Naive thymus-derived CD8-positive, alpha-beta T cell (primary cell): ENCODE data around the gene CD44. TPM values are rescaled to one million over a fixed set of nuclear protein-coding genes. Genes with fewer than 3 reads are reported as not detected.
A peak's percentile ranks its signal among the peaks of the same experiment; 100 is the strongest.

ENCODE experiments used
- ATAC-seq, 2 donors: fragments of 150-1000 bp; cut with Tn5 transposase in 1 of 2; sonication (Bioruptor Pico), chemical (Tn5 transposase) in 1 of 2; 1 replicate in 1 of 2; 2 replicates in 1 of 2; pipeline ENCODE4 v1.10.0; 2021; ENCODE audit warnings: mild to moderate bottlenecking in 2 of 2, moderate library complexity in 2 of 2
- POLR2A ChIA-PET: fragments of 350-600 bp; sonication (Branson Sonifier 250); formaldehyde crosslinking; loops from one replicate; lab custom pipeline; 2021; ENCODE audit warnings: antibody characterized with exemption; lab: Charles Lee
- DNase-seq, 10 donors: peaks; one replicate each; pipeline versions ENCODE4 v3.0.0 to v3.0.0-alpha.2; 2020 to 2022
- H3K27ac Mint-ChIP-seq, 10 donors: one replicate each; pipeline ENCODE4 v1.8.0; 2020 to 2022; ENCODE audit warnings: mild to moderate bottlenecking in 10 of 10, mixed read lengths in 10 of 10, moderate library complexity in 4 of 10, inconsistent platforms in 1 of 10
- H3K27me3 Mint-ChIP-seq, 5 donors: one replicate each; pipeline ENCODE4 v1.8.0; 2021 to 2022; ENCODE audit warnings: mixed read lengths in 5 of 5
- H3K36me3 Mint-ChIP-seq, 3 donors: one replicate each; pipeline ENCODE4 v1.8.0; 2020 to 2022; ENCODE audit warnings: mixed read lengths in 3 of 3, mild to moderate bottlenecking in 2 of 3, inconsistent platforms in 1 of 3
- H3K4me1 Mint-ChIP-seq, 4 donors: one replicate each; pipeline ENCODE4 v1.8.0; 2021 to 2022; ENCODE audit warnings: mixed read lengths in 4 of 4
- H3K4me3 Mint-ChIP-seq, 10 donors: one replicate each; pipeline ENCODE4 v1.8.0; 2020 to 2022; ENCODE audit warnings: mild to moderate bottlenecking in 10 of 10, mixed read lengths in 10 of 10, moderate library complexity in 6 of 10, inconsistent platforms in 1 of 10
- H3K9me3 Mint-ChIP-seq, 9 donors: one replicate each; pipeline ENCODE4 v1.8.0; 2020 to 2022; ENCODE audit warnings: mixed read lengths in 9 of 9, mild to moderate bottlenecking in 3 of 9, inconsistent platforms in 1 of 9, moderate library complexity in 1 of 9
- polyA plus RNA-seq, 3 donors: library from polyadenylated mRNA; unstranded; fragments of 300-500 nt; fragmentation: Illumina TruSeq; gene quantifications; one replicate each; pipeline ENCODE4 v1.2.3, GENCODE V29; 2021
- total RNA-seq, 8 experiments: library from RNA in 2 of 8; stranded (reverse) in 2 of 8; gene quantifications; one replicate each; pipeline ENCODE4 v1.2.3 and lab custom pipeline; 2021 to 2026

CD44 gene
- total and polyA plus RNA-seq, 5 experiments from 2014 or later, result 291 to 703 (median 291) TPM

DNA sequence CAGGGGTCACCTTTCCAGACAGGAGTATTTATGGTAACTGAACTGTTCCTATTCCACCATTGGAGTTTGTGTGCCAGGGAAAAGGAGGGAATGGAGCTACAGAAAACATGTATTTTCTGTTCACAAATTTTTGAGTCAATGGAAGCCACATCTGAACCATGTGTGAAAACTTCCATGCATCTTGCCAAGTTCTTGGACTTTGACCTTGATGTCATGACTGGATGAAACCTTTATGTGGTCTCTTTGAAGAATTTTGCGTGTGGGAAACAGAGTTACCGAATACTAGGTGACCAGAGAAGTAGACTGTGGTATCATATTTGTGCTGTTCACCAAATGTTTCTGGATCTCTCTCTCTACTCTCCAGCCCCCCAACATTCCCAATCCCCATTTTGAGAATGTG, 104.8 kb downstream of the CD44 start:
- ATAC-seq (no peak), DNase-seq (no peak)
- POLR2A ChIA-PET, result interaction anchor here (0.6 to 6.4 kb wide), 7 partner anchors 9 to 82 kb away, joined by 3 to 46 read pairs (median 3); no protein-coding TSS in a partner anchor
- Mint-ChIP-seq H3K27ac (peak overlapping the region in 8 of 10 donors; percentile 34 to 93 (median 88)), H3K36me3 (peaks cover 0 to 7% (median 4%) of the 10 kb centered on the region in 3 donors), H3K27me3 (no peaks in the 10 kb centered on the region), H3K4me1 (peaks cover 37 to 88% (median 78%) of the 10 kb centered on the region in 4 donors), H3K4me3 (peak overlapping the region in 2 of 10 donors; percentile 13 to 70), H3K9me3 (peaks cover 0 to 14% (median 2%) of the 10 kb centered on the region in 9 donors)

DNA sequence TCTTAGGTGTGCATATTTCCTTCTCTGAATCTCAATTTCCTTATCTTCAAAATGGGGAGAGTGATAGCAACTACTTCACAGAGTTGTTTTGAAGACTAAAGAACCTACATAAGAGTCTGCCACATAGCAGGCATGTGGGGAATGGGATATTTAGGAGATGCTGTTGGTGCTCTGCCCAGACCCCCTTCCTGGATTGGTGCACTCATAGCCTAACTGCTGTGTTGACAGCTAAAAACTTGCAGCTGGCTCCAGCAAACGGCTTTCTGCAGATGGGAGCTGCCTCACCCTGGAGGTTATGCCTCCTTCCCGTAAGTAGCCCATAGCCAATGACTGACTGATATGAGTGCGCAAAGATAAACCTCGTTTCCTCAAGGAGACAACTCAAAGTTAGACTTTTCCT, 106.1 kb downstream of the CD44 start:
- Mint-ChIP-seq H3K9me3 (peaks cover 0 to 26% (median 11%) of the 10 kb centered on the region in 9 donors), H3K4me1 (peaks cover 33 to 85% (median 81%) of the 10 kb centered on the region in 4 donors), H3K27ac (peak overlapping the region; percentile 47 to 100 (median 88)), H3K4me3 (peak overlapping the region in 2 of 10 donors; percentile 7 to 13), H3K36me3 (peaks cover 0 to 15% (median 4%) of the 10 kb centered on the region in 3 donors), H3K27me3 (no peaks in the 10 kb centered on the region)
- POLR2A ChIA-PET, result interaction anchor here (1.3 to 6.4 kb wide), 2 partner anchors 10 to 17 kb away, joined by 6 to 46 read pairs; no protein-coding TSS in a partner anchor
- DNase-seq, result no peak
- ATAC-seq, result no peak

DNA sequence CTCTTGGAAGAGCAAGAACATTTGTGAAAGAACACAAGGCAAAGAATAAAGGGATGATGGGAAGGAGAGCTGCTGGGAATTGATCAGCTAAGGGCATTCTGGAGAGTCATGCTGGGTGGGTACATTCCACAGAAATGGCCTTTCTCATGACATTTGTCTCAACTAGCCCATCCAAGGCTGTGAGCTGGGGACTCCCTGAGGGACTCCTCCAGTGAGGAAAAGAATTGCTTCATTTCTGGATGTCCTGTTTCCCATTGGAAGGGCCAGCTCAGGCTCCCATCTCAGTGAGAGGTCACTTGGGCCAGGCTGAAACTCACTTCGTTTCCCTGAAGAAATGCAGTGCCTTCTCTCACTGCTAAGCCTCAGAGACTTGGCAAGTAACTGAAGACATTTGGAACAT, 106.8 kb downstream of the CD44 start:
- H3K4me3 Mint-ChIP-seq, result peak overlapping the region in 3 of 10 donors; percentile 39 to 62 (median 41)
- peaks cover 32 to 85% (median 78%) of the 10 kb centered on the region in 4 donors for H3K4me1 Mint-ChIP-seq
- peaks cover 0 to 28% (median 11%) of the 10 kb centered on the region in 9 donors for H3K9me3 Mint-ChIP-seq
- no peaks in the 10 kb centered on the region for H3K27me3 Mint-ChIP-seq
- DNase-seq (no peak), ATAC-seq (no peak)
- POLR2A ChIA-PET, result interaction anchor here (0.6 to 6.4 kb wide), 8 partner anchors 11 to 216 kb away, joined by 3 to 46 read pairs (median 6); partner anchors contain the start of gene CD44
- peak overlapping the region; percentile 91 to 100 (median 98) for H3K27ac Mint-ChIP-seq
- H3K36me3 Mint-ChIP-seq, result peaks cover 0 to 15% (median 4%) of the 10 kb centered on the region in 3 donors

GRCh38 chr11:35246745-35247144, 107.8 kb downstream of the CD44 start:
- Mint-ChIP-seq H3K27ac (peak overlapping the region; percentile 91 to 100 (median 98)), H3K4me3 (peak overlapping the region in 8 of 10 donors; percentile 22 to 75 (median 61)), H3K27me3 (no peaks in the 10 kb centered on the region), H3K9me3 (peaks cover 0 to 28% (median 11%) of the 10 kb centered on the region in 9 donors), H3K4me1 (peaks cover 27 to 79% (median 74%) of the 10 kb centered on the region in 4 donors), H3K36me3 (peaks cover 0 to 15% (median 4%) of the 10 kb centered on the region in 3 donors)
- DNase-seq (no peak), ATAC-seq (no peak)
- POLR2A ChIA-PET, result interaction anchor here (0.6 to 6.4 kb wide), 12 partner anchors 8 to 107 kb away, joined by 3 to 46 read pairs (median 4); no protein-coding TSS in a partner anchor

- Mint-ChIP-seq H3K9me3 (peaks cover 0 to 28% (median 11%) of the 10 kb centered on the region in 9 donors), H3K27me3 (no peaks in the 10 kb centered on the region), H3K4me1 (peaks cover 26 to 79% (median 73%) of the 10 kb centered on the region in 4 donors), H3K36me3 (peaks cover 0 to 15% (median 4%) of the 10 kb centered on the region in 3 donors), H3K4me3 (peak overlapping the region; percentile 13 to 75 (median 64)), H3K27ac (peak overlapping the region; percentile 91 to 100 (median 98))
- DNase-seq (peak; percentile 37 to 95 (median 86)), ATAC-seq (peak; percentile 89 to 92)
- POLR2A ChIA-PET, result interaction anchor here (1.0 to 6.4 kb wide), 9 partner anchors 8 to 108 kb away, joined by 3 to 46 read pairs (median 4); no protein-coding TSS in a partner anchor
Observed at GRCh38 chr11:35247428-35247827, 108.5 kb downstream of the CD44 start.

DNA sequence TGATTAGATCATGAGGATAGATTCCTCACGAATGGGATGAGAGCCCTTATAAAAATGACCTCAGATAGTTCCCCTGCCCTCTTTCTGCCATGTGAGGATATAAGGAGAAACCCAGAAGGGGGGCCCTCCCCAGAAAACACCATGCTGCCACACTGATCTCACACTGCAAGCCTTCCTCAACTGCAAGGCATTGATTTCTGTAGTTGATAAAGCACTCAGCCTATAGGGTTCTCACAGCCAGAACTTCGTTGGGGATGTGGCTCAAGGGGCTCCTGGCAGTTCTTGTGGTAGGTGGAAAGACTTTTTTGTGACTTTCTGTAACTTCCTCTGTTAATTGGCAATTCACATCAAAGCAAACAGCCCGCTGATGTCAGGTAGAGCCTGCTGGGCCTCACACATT, 108.9 kb downstream of the CD44 start:
- Mint-ChIP-seq H3K9me3 (peaks cover 0 to 28% (median 11%) of the 10 kb centered on the region in 9 donors), H3K36me3 (peaks cover 0 to 15% (median 4%) of the 10 kb centered on the region in 3 donors), H3K27me3 (no peaks in the 10 kb centered on the region), H3K4me1 (peaks cover 22 to 76% (median 71%) of the 10 kb centered on the region in 4 donors), H3K27ac (peak overlapping the region; percentile 91 to 100 (median 98)), H3K4me3 (peak overlapping the region; percentile 13 to 75 (median 61))
- POLR2A ChIA-PET, result interaction anchor here (1.0 to 6.4 kb wide), 9 partner anchors 9 to 108 kb away, joined by 3 to 46 read pairs (median 4); no protein-coding TSS in a partner anchor
- ATAC-seq, result peak; percentile 53 to 57
- DNase-seq, result peak in 5 of 10 donors; percentile 3 to 68 (median 49)

DNA sequence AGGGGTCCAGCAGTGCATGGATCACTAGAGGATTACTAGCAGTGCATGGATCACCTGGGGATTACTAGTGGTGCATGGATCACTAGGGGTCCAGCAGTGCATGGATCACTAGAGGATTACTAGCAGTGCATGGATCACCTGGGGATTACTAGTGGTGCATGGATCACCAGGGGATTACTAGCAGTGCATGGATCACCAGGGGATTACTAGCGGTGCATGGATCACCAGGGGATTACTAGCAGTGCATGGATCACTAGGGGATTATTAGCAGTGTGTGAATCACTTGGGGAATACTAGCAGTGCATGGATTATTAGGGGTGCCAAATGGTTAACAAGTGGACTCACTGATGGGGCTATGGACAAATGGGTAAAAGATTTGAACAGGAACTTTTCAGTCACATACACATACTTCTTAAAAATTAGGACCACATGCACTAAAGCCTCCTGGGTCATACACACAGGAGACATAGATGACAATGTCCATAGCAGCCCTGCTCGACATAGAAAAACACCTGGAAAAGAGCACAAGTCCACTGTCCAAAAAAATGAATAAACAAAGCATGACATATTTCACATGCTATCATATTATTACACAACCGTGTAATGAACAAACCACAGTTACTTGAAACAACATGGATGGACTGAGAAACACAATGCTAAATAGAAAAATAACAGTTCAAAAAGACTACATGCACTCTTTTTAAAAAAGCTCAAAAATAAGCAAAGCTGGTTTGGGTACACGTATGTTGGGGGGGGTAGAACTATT, 109.8 kb downstream of the CD44 start:
- Mint-ChIP-seq H3K36me3 (peaks cover 0 to 10% (median 2%) of the 10 kb centered on the region in 3 donors), H3K27me3 (no peaks in the 10 kb centered on the region), H3K9me3 (peaks cover 0 to 28% (median 11%) of the 10 kb centered on the region in 9 donors), H3K27ac (peak overlapping the region; percentile 53 to 100 (median 98)), H3K4me1 (peaks cover 19 to 75% (median 63%) of the 10 kb centered on the region in 4 donors), H3K4me3 (no peak overlapping the region)
- POLR2A ChIA-PET, result interaction anchor here (0.8 kb wide), 1 partner anchor 13 kb away, joined by 4 read pairs; no protein-coding TSS in a partner anchor
- ATAC-seq (no peak), DNase-seq (no peak)

DNA sequence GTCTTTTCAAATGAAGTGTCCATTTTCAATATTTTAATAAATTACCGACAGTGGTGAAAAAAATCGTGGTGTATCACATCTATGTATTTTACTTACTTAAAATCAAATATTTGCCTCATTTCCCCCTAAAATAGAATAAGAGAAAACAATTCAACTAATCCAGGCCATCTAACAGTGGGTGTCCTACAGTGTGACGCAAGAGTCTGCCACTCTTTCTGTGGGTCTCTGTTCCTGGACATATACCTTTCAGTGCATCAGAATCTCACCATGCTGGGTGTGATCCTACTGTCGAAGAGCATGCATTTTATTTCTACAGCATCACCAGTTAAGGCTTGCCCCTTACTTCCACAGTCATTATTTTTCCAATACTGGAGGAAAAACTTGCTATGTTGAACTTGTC, 111.2 kb downstream of the CD44 start:
- peak overlapping the region in 8 of 10 donors; percentile 22 to 99 (median 72) for H3K27ac Mint-ChIP-seq
- no peak overlapping the region for H3K4me3 Mint-ChIP-seq
- peaks cover 18 to 66% (median 50%) of the 10 kb centered on the region in 4 donors for H3K4me1 Mint-ChIP-seq
- H3K27me3 Mint-ChIP-seq, result no peaks in the 10 kb centered on the region
- POLR2A ChIA-PET, result no interaction called here
- peaks cover 0 to 28% (median 11%) of the 10 kb centered on the region in 9 donors for H3K9me3 Mint-ChIP-seq
- peaks cover 0 to 10% (median 2%) of the 10 kb centered on the region in 3 donors for H3K36me3 Mint-ChIP-seq
- ATAC-seq, result no peak
- DNase-seq, result no peak

DNA sequence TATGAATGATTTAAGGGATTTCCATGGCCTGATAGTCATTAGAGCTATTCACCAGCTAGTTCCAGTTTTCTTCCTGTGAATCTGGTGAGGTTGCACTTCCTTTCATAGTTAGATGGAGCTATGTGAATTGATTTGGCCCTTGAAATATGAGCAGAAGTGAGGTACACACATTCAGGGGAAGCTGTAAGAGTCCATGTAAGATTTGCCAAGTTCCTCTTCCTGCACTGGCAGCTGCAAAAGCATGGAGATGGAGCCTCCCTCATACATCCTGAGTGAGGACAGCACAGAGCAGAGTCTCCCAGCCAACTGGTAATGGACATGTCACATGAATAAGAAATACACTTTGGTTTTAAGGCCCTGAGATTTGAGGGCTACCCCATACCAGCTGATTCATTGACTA, 111.7 kb downstream of the CD44 start:
- no peak for ATAC-seq
- POLR2A ChIA-PET, result no interaction called here
- peaks cover 0 to 10% (median 2%) of the 10 kb centered on the region in 3 donors for H3K36me3 Mint-ChIP-seq
- H3K4me3 Mint-ChIP-seq, result no peak overlapping the region
- no peak for DNase-seq
- peak overlapping the region in 8 of 10 donors; percentile 15 to 99 (median 68) for H3K27ac Mint-ChIP-seq
- peaks cover 18 to 66% (median 49%) of the 10 kb centered on the region in 4 donors for H3K4me1 Mint-ChIP-seq
- peaks cover 0 to 28% (median 11%) of the 10 kb centered on the region in 9 donors for H3K9me3 Mint-ChIP-seq
- H3K27me3 Mint-ChIP-seq, result no peaks in the 10 kb centered on the region

DNA sequence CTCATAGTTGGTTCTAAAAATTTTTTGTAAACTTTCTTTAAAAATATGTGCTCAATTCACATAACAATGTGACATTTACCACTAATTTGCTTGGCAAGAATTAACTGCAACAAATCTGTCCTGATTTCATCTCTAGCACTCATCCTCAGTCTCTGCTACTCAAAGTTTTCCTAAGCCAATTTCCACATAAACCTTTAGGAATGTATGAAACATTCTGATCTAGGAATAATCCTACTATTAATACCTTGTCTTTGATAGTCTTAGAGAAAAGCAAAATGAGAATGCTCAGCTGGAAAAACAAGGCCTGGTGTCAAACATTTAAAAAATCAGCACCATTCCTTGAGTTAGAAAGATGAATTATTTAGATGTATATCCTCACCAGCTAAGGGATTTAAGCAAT, 114.3 kb downstream of the CD44 start:
- no peaks in the 10 kb centered on the region for H3K27me3 Mint-ChIP-seq
- H3K4me3 Mint-ChIP-seq, result no peak overlapping the region
- H3K4me1 Mint-ChIP-seq, result peaks cover 18 to 65% (median 48%) of the 10 kb centered on the region in 4 donors
- POLR2A ChIA-PET, result no interaction called here
- H3K27ac Mint-ChIP-seq, result peak overlapping the region in 2 of 10 donors; percentile 21 to 53
- H3K9me3 Mint-ChIP-seq, result peaks cover 0 to 20% (median 10%) of the 10 kb centered on the region in 9 donors
- ATAC-seq (no peak), DNase-seq (no peak)
- H3K36me3 Mint-ChIP-seq, result peaks cover 0 to 10% (median 0%) of the 10 kb centered on the region in 3 donors

DNA sequence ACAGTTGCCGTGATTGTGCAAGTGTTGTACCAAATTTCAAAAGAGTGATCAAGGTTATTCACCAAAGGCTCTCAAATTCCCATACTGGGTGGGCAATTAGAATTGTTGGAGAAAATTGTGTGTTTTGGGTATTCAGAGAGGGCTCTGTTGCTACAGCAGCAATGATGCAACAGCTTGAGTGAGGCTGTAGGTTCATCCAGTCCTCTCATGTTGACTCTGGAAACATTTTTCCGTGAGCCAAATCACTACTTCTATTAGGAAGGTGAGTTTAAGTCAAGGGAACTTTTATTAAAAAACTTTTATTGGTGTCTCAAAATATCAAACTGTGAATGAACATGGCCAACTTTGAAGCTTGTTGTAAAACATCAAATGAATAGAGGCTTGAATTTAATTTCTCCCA, 116.5 kb downstream of the CD44 start:
- Mint-ChIP-seq H3K4me1 (peaks cover 18 to 55% (median 39%) of the 10 kb centered on the region in 4 donors), H3K9me3 (peaks cover 0 to 4% (median 0%) of the 10 kb centered on the region in 9 donors), H3K4me3 (no peak overlapping the region), H3K27ac (peak overlapping the region in 4 of 10 donors; percentile 2 to 95 (median 90)), H3K27me3 (no peaks in the 10 kb centered on the region), H3K36me3 (no peaks in the 10 kb centered on the region)
- ATAC-seq (no peak), DNase-seq (no peak)
- POLR2A ChIA-PET, result interaction anchor here (3.4 kb wide), 1 partner anchor 9 kb away, joined by 26 read pairs; no protein-coding TSS in a partner anchor

DNA sequence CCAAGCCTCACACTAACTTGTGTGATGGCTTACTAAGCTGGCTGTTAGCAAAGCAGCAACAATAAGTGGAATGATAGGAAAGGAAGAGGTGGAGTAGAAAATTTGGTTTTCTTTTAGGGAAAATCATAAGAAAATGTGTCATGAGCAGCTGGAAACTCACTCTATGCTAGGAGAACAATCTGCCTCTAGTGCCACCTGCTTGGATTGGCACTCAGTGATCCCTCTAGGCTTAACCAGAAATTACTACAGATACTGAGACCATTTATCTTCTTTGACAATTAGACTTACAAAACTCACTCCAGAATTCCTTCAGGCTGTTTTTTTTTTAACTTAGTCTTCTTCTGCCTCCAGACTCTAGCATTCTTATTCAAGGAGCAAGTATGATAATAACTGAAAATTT, 117.3 kb downstream of the CD44 start:
- Mint-ChIP-seq H3K27ac (peak overlapping the region; percentile 25 to 95 (median 88)), H3K27me3 (no peaks in the 10 kb centered on the region), H3K9me3 (no peaks in the 10 kb centered on the region), H3K4me1 (peaks cover 18 to 55% (median 37%) of the 10 kb centered on the region in 4 donors), H3K4me3 (peak overlapping the region in 7 of 10 donors; percentile 4 to 75 (median 22)), H3K36me3 (no peaks in the 10 kb centered on the region)
- ATAC-seq (no peak), DNase-seq (no peak)
- POLR2A ChIA-PET, result interaction anchor here (3.4 kb wide), 1 partner anchor 9 kb away, joined by 26 read pairs; no protein-coding TSS in a partner anchor
